Measurements from ENCODE around the gene PRM2.

PRM2 gene

GRCh38 chr16:11259655-11260595, 16.4 kb downstream of the PRM2 start:
- DNase-seq = no peak

DNA sequence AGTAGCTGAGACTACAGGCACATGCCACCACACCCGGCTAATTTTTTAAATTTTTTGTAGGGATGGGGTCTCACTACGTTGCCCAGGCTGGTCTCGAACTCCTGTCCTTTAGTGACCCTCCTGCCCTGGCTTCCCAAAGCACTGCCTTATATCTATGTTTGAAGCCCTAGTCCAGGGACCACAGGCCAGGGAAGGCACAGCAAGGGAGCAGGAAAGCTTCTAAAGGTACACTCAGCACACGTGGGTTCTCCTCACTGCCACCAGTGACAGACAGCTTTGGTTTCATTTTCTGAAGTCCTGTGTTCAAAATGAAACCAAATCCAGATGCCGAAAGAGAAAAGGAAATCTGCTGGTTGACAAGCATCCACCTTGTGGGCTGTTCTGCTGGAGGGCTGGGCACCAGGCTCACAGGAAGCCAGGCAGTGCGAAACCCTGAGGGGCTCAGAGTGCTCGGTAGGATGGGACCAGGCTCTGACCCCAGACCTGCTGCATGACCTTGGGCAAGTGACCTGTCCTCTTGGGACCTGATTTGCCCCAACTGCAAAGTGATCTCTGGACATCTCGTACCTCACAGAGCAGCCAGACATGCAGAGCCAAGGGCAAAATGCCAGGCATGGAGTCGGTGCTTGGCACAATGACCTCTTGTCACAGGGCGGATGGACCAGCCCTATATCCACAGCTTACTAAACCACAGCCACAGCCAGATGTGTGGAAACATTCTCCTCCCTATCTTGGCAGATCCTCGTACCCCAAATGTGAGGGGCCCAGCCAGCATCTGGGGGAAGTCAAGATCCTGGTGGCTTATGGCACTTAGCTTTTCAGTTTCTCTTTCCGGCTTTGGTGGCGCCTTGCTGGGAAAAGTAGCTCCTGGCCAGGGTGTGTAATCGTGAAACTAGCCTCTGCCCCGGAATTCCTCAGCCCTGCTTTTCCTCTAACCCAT, 17.5 kb downstream of the PRM2 start:
- DNase-seq = peak; percentile 70

DNA sequence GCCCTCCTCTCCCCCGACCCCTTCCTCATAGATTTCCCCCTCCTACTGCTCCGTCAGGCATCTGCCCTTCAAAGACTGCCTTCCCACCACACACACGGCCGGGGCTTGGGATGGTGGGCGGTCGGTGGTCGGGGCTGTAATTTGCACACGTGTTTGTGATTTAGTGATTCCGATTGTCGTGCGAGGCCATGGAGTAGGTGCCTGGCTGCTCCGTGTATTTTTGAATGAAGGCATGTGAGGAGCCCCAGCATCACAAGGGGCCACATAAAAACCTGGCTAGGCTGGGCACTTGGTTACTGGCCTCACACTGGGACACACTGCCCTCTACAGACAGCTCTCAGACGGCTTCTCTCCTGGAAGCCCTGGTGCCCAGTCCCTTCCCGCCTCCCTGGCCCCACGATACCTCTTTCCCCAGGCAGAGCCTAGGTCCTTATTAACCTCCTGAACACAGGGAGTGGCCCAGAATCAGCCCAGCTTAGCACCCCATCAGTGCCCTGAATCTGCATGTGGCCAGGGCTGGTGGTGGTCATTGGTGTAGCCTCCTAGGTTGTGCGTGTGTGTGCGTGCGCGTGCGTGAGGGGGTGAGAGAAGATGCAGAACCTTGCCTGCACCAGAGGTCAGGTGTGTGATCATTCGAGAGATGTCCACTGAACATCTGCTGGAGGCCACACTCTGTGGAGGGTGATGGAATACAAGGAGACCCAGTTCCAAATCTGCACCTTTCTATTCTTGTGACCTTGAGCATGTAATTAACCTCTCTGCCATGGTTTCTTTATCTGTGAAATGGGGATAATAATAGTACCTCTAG, 18.9 kb downstream of the PRM2 start:
- no peak for DNase-seq

DNA sequence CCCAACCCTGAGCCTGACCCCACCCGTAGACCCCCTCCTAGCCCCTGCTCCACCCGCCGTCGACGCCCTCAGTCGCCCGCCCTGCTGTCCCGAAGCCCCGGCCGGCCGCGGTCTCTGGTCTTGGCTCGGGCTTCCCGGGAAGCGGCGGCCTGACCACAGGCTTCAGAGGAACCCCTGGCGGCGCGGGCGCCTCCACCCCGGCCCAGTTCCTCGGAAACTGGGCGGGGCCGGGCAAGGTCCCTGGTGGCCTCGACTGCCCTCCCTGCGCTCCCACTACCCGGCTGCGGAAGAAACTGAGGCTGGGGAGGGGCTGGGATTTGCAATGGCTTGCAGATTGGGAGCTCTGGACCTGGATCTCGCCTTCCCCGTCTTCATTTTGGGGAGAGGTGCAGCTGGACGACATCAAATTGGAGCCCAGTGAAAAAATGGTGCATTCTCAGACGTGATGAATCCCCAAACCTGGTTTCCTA, 19.6 kb downstream of the PRM2 start:
- DNase-seq = no peak

GRCh38 chr16:11255737-11256660, 20.3 kb downstream of the PRM2 start, which contains the start of gene SOCS1:
Gene SOCS1 (minus strand): TSS chr16:11256204. CDS start chr16:11255478, 726 bp downstream.
- DNase-seq = peak; percentile 80

- peak; percentile 74 for DNase-seq
These were observed 21.2 kb downstream of the PRM2 start for GRCh38 chr16:11254913-11255736.

GRCh38 chr16:11253995-11254912, 22.0 kb downstream of the PRM2 start:
- no peak for DNase-seq

DNA sequence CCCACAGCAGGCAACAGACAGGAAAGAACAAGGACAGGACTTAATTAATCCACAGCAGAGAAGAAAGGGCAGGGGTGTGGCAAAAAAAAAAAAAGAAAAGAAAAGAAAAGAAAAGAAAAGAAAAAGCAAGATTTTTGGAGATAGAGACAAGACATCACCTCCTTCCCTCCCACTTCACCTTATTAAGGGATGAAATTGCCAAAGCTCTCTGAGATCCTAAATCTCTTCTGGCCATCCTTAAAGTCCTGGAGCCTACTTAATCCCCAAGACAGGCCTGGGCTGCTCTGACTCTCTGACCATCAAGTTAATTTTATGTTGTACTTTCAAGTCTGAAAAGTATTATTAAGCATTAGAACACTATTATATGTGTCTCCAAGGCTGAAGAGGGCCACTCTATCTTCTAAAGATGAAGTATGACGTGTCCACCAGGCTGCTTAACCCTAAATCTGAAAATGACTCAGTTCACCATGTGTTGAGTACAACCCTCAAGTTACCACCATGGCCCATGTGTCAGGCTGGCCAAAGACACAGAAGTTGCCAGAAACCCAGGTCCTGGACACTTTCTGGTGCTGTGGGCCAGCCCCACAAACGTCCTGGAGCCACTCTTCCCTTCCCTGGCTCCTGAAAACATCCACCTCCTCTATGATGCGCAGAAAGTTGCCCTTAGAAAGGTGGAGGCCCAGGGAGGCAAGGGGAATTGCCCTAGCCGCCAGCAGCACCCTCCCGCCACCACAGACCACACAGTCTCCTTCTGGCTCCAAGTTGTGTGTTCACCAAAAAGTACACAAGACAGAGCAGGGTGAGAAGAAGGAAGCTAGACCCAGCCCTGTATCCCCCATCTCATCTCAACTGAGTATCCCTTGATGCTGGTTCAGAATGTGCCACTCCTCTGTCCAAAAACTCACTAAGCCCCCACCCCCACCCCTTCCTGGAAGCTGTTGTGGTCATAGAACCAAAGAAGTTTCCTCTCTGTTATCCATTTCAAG, 23.0 kb downstream of the PRM2 start:
- peak; percentile 51 for DNase-seq

- no peak for DNase-seq
These were observed 23.8 kb downstream of the PRM2 start for GRCh38 chr16:11252482-11252931.

- peak; percentile 75 for DNase-seq
These were observed 24.5 kb downstream of the PRM2 start for GRCh38 chr16:11251525-11252481.

DNA sequence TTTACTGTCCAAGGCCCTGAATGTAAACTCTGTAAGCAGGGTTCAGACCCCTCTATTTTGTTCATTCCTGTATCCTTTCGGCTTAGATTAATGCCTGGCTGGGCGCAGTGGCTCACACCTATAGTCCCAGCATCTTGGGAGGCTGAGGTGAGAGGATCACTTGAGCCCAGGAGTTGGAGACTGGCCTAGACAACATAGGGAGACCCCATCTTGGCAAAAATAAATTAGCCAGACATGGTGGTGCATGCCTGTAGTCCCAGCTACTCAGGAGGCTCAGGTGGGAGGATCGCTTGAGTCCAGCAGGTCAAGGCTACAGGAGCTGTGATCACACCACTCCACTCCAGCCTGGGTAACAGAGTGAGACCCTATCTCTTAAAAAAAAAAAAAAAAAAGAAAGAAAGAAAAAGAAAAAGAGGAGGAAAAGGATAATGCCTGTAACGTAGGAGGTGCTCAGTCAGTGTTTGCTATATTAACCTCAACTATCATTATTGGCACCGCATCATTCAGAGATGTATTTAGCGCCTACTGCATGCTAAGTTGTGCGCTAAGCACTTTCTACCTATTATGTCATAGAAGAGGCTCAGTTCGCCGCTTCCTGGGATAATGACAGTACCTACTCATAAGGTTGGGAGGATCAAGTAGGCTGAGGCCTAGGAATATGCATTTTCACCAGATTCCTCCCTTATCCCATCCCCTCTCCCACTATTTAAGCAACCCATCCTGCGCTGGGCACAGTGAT, 25.3 kb downstream of the PRM2 start:
- no peak for DNase-seq

DNA sequence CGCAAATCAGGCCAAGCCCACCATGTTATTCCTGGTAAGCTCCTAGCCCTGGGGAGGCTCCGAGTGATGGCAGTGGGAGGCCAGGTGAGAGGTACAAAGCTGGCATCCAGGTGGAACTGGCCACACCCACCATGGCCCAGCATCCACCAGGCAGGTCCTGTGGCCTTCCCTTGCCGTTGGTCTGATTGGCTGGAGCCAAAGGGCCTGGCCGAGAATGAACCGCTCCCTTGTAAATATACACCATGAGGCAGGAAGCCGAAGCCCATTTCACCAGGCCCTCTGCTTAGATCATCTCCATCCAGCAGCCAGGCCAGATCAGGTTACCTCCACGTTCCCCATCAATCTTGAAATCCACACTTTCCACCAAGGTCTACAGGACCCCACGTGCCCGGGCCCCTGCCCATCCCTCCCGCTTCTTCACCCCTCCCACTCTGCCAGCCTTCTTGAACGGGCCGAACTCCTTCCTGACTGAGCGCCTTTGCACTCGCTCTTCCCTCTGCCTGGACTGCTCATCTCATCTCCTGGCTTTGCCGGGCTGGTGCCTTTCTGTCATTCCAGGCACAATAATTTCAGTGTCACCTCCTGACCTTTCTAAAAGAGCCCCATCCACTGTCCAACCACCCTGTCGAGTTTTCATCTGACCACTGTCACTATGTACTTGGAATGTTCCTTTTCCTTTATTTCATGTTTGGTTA, 26.0 kb downstream of the PRM2 start:
- no peak for DNase-seq

- DNase-seq = no peak
These were observed 26.8 kb downstream of the PRM2 start for GRCh38 chr16:11249233-11250061.

GRCh38 chr16:11248133-11248532, 28.1 kb downstream of the PRM2 start:
- no peak for DNase-seq
